Measurements from ENCODE around the gene OSTM1.
"Not testable (repeated sequence)": the region's sequence is repeated elsewhere in the genome, so short reads cannot be mapped to it uniquely, and the experiment has no call there.

Gene OSTM1

GRCh38 chr6:108016283-108016682 is 58.3 kb downstream of the OSTM1 start:
- DNase-seq, result not testable (repeated sequence)

GRCh38 chr6:108013787-108014439 is 60.6 kb downstream of the OSTM1 start:
- no peak for DNase-seq

- DNase-seq, result no peak
Observed at GRCh38 chr6:108009894-108010293, 64.6 kb downstream of the OSTM1 start.

GRCh38 chr6:108009258-108009657 is 65.3 kb downstream of the OSTM1 start:
- DNase-seq, result not testable (repeated sequence)

GRCh38 chr6:108008363-108008762 is 66.2 kb downstream of the OSTM1 start:
- no peak for DNase-seq

GRCh38 chr6:108005961-108006360 is 68.6 kb downstream of the OSTM1 start:
- no peak for DNase-seq

GRCh38 chr6:108004861-108005260 is 69.7 kb downstream of the OSTM1 start:
- no peak for DNase-seq

GRCh38 chr6:108002365-108003221 is 71.9 kb downstream of the OSTM1 start:
- DNase-seq, result no peak

- DNase-seq, result no peak
Observed at GRCh38 chr6:108001696-108002231, 72.8 kb downstream of the OSTM1 start.

- not testable (repeated sequence) for DNase-seq
Observed at GRCh38 chr6:108000259-108000658, 74.3 kb downstream of the OSTM1 start.

GRCh38 chr6:107999341-107999740 is 75.2 kb downstream of the OSTM1 start:
- DNase-seq, result no peak

GRCh38 chr6:107991772-107992550 is 82.6 kb downstream of the OSTM1 start:
- no peak for DNase-seq
